Daoy (cell line): ENCODE measurements around the gene C20orf96. TPM values are rescaled to one million over a fixed set of nuclear protein-coding genes. Genes with fewer than 3 reads are reported as not detected.

Source experiments
- DNase-seq: peaks from one replicate; pipeline ENCODE4 v3.0.0-alpha.2; 2015; ENCODE audit warnings: low read depth
- total RNA-seq: library from RNA; depleted of rRNA; stranded (reverse); fragments of >200 nt; shearing (Covaris generic); gene quantifications from 2 replicates; pipeline ENCODE4 v1.2.3, GENCODE V29; 2014

Gene C20orf96
- total RNA-seq, 1 experiment from 2014 or later: 0.57 TPM

- no peak for DNase-seq
Measured at GRCh38 chr20:312067-312466, 21.5 kb upstream of the C20orf96 start.

GRCh38 chr20:311609-312008, 21.1 kb upstream of the C20orf96 start:
- DNase-seq: no peak

- DNase-seq: no peak
Measured at GRCh38 chr20:310645-311044, 20.1 kb upstream of the C20orf96 start.

GRCh38 chr20:309841-310644, 19.5 kb upstream of the C20orf96 start:
- peak; percentile 95 for DNase-seq

GRCh38 chr20:309306-309840, 18.8 kb upstream of the C20orf96 start:
- peak; percentile 13 for DNase-seq

- DNase-seq: no peak
Measured at GRCh38 chr20:308427-309038, 18.0 kb upstream of the C20orf96 start.

- DNase-seq: no peak
Measured at GRCh38 chr20:305745-306144, 15.2 kb upstream of the C20orf96 start.

- DNase-seq: no peak
Measured at GRCh38 chr20:301886-302848, 11.6 kb upstream of the C20orf96 start.

- DNase-seq: no peak
Measured at GRCh38 chr20:300345-300990, 9.9 kb upstream of the C20orf96 start.

GRCh38 chr20:298776-299391, 8.3 kb upstream of the C20orf96 start:
- no peak for DNase-seq

GRCh38 chr20:297925-298775, 7.6 kb upstream of the C20orf96 start:
- peak; percentile 71 for DNase-seq

- DNase-seq: peak; percentile 94
Measured at GRCh38 chr20:297098-297924, 6.8 kb upstream of the C20orf96 start, which contains the start of gene ZCCHC3. Gene ZCCHC3 (plus strand): TSS chr20:297570. CDS start chr20:297587, 17 bp downstream.

GRCh38 chr20:295804-296203, 5.3 kb upstream of the C20orf96 start:
- no peak for DNase-seq

- DNase-seq: no peak
Measured at GRCh38 chr20:294602-295001, 4.1 kb upstream of the C20orf96 start.

- no peak for DNase-seq
Measured at GRCh38 chr20:289693-290083, 862 bp downstream of the C20orf96 start.

- DNase-seq: peak; percentile 11
Measured at GRCh38 chr20:288956-289692, 1.4 kb downstream of the C20orf96 start.

GRCh38 chr20:286508-286907, 4.0 kb downstream of the C20orf96 start:
- no peak for DNase-seq

- no peak for DNase-seq
Measured at GRCh38 chr20:284172-284571, 6.4 kb downstream of the C20orf96 start.
